CD4-positive, alpha-beta T cell treated with Interleukin-21 for 1 hour (primary cell): Measurements from ENCODE around the gene OR2T11.
"Not testable (repeated sequence)": the region's sequence is repeated elsewhere in the genome, so short reads cannot be mapped to it uniquely, and the experiment has no call there.

Experiments used
- DNase-seq: peaks from one replicate; pipeline ENCODE4 v3.0.0-alpha.2; 2020

Gene OR2T11, protein sequence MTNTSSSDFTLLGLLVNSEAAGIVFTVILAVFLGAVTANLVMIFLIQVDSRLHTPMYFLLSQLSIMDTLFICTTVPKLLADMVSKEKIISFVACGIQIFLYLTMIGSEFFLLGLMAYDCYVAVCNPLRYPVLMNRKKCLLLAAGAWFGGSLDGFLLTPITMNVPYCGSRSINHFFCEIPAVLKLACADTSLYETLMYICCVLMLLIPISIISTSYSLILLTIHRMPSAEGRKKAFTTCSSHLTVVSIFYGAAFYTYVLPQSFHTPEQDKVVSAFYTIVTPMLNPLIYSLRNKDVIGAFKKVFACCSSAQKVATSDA

GRCh38 chr1:248634991-248635390 is at the start of gene OR2T11:
Gene OR2T11, minus strand, starts transcription at chr1:248635091. Its CDS starts 7,963 bp downstream, at chr1:248627128.
- not testable (repeated sequence) for DNase-seq

DNA sequence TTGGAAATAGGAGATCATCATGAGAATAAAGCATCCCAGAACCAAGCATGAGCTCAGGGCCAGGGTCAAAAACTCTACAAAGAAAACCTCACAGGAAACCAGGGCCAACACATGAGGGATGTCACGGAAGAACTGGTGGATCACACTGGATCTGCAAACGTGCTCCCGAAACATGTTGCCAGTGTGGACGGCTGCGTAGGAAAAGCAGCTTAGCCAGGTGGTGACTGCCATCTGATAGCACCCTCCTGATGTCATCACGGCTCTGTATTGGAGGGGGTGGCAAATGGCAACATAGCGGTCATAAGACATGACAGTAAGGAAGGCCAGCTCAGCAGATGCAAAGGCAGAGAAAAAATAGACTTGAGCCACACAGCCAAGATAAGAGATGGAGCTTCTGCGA is 46.8 kb upstream of the OR2T11 start:
- no peak for DNase-seq

- no peak for DNase-seq
These were observed 35.1 kb upstream of the OR2T11 start for GRCh38 chr1:248670003-248670402.

DNA sequence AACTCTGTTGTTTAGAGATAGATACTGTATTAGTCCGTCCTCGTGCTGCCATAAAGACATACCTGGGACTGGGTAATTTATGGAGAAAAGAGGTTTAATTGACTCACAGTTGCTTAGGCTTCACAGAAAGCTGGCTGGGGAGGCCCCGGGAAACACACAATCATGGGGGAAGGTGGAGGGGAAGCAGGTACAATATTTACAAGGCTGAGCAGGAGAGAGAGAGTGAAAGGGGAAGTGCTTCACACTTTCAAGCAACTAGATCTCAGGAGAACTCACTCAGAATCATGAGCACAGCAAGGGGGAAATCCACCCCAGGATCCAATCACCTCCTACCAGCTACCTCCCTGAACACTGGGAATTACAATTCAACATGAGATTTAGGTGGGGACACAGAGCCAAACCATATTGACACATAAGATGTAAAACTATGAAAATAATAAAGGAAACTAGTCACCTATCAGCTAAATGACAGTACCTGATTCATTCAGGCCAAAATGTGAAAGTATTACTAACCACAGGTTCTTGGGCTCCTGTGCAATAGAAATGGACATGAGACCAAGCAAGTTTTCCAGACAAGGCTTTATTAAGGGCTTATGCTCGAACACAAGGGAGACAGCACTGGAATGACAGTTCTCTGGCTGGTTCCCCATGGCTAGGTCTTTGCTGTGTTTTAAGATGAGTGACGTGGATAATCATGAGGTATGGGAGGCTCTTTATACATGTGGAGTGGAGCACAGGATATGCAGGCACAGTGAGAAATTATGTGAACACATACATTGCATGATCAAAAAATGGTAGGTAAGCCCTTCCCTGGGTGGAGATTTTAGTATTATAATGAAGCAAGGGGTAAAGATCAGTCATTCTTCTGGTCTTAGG is 28.8 kb upstream of the OR2T11 start:
- DNase-seq = not testable (repeated sequence)

DNA sequence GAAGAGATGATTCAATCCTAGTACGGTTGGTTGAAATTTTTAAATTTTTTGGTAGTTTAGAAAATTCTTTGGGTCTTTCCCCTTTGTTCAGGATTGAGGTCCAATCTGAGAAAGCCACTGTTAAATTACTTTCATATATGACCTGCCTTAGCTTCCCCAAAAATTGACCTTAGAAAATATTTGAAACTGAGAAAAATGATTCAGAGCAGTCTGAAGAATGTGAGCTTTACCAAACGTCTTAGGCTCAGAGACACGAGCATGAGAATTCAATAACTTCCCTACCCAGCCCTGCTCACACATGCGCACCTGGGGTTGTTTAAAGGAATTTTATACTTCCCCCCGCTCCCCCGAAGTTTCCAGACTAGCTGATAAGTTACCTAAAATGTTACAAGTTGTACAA is 21.9 kb upstream of the OR2T11 start:
- not testable (repeated sequence) for DNase-seq

GRCh38 chr1:248655354-248655753 is 20.5 kb upstream of the OR2T11 start, which contains the start of gene OR2T27:
Gene OR2T27, minus strand, starts transcription at chr1:248655528. Its CDS starts 4,644 bp downstream, at chr1:248650884.
- DNase-seq = not testable (repeated sequence)

GRCh38 chr1:248648770-248649536 is 14.1 kb upstream of the OR2T11 start:
- not testable (repeated sequence) for DNase-seq

DNA sequence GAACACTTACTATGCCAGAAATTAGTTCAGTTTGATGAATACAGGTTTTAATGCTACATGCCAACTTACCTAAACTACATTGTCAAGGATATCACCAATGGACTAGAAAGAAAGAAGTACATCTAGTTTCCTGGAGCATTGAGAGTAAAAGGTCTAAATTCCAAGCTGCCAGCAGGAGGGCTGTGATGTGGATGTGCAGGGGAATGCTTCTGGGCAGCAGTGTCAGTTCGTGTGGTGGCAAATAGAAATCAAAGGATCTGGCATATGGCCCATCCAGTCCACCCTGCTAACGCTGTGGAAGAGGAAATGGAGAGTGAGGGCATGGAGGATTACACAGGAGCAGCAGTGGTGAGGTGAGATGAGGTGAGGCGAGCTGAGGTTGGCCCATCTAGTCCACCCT is 10.3 kb upstream of the OR2T11 start, which contains the start of gene OR2T35:
Gene OR2T35, minus strand, starts transcription at position 101 of the 400 bp plus-strand sequence. CDS start 6,020 bp downstream, outside the sequence.
- DNase-seq = not testable (repeated sequence)

DNA sequence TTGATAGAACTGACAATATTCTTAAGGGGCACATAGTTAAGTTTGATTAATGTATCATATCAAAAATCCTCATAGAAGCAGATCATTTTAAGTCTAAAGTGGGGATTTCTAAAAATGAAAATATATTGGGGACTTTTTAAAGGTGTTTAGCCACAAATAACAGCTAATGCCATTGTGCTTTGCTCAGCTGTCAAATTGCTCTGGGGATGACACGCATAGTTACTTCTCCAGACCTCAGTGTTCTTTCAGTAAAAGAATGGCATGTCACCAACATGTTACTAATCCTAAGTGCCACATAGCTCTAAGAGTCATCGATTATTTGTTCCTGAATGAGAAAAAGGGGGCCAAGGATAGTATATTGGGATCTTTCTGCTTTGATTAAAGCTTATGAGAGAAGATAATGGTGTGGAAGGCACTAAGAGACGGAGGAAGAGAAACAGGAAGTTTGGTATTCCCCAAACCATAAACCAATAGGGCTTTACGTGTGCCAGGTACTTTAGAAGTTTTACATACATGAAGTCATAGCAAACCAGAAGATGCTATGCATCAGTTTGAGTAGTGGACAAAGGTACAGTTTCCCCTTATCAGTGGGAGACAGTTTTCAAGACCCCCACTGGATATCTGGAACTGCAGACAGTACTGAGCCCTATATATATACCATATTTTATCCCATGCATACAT is 8.2 kb upstream of the OR2T11 start:
- DNase-seq = not testable (repeated sequence)

GRCh38 chr1:248641583-248641982 is 6.7 kb upstream of the OR2T11 start:
- DNase-seq = not testable (repeated sequence)

GRCh38 chr1:248640906-248641305 is 6.0 kb upstream of the OR2T11 start:
- not testable (repeated sequence) for DNase-seq

DNA sequence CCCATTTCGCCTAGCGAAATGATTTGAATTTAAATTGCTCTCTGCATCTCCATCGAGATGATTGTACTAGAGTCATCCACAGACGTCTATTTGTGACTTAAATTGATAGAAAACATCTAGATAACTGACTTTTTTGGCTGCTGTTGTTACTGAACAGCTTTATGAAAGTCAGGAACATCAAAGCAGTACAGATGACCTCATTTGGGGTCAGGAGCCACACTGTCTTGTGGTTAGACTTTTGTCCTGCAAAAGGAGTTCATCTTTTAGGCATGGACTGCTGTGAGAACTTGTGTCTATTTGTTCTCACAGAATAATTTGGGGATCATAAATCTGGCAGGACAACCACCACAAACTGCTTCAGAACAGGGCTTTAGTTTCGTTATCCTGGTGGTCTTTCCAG is 4.8 kb upstream of the OR2T11 start:
- not testable (repeated sequence) for DNase-seq

DNA sequence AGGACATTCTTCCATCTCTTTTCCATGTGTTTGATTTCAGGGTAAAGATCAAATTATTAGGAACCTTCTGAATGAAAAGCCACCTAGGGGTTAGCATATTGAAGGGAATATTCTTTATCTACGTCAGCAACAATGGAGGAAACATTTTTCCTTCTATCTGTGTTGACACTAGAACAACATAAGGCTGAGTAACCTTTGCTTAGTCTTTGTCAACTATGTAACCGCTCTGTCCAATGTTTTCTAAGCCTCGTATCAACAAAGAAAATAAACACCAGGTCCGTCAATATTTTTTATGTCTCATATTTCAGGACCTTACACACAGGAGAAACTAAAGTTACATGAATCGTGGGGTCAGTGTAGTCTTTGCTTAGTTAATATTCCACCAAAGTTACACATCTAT is 1.7 kb upstream of the OR2T11 start:
- not testable (repeated sequence) for DNase-seq

- DNase-seq = no peak
These were observed 3.4 kb downstream of the OR2T11 start for GRCh38 chr1:248631354-248632008.

DNA sequence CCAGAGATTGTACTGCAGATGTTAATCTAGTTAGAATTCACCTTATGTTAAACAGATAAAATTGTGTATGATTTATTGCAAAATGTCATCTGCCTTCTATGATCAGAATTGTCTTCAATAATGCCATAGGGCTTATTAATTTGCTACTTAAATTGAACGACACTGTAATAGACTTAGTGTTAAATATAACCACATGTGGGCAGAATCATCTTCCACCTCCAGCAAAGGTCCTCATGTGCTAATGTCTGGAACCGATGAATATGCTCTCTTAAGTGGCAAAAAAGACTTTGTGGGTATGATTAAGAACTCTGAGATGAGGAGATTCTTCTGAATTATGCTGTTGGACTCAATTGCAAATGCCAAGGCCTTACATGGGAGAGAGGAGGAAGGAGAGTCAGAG is 4.3 kb downstream of the OR2T11 start:
- no peak for DNase-seq

DNA sequence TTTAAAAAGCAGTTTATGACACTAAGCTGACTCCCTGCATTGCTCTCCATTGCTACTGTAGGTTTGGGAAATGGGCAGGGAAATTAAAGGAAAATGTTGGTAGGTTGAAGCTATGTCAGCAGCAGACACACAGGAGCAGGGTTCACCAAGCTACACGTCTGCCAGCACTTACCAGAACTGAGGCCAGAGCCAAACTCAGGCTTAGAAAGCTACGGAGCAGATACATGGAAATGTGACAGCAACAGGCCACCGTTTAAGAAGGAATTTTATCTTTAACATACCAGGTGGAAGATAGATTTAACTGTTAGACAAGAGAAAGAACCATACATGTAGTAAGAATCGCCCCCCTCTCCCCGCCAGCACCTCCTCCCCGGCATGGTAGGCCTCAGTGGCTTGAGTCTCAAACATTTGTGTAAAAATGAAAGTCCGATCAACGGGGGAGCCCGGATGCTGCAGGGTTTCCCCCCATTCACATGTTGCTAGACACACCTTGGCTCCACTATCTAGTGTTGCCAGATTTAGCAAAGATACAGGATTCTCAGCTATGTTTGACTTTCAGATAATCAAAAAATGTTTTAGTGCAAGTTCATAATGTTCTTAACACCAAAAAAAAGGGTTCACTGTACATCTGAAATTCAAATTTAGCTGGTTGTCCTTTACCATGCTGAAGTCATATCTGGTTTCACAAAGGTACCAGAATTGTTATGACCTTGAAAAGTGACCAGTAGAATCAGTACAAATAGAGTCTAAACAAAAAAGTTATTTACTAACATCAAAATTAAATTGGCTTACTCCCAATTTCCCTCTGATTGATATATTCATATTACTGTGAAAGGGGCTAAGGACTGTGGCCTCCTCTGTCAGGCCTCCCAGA is 6.7 kb downstream of the OR2T11 start:
- no peak for DNase-seq

- DNase-seq = no peak
These were observed 8.9 kb downstream of the OR2T11 start for GRCh38 chr1:248625971-248626370.

- no peak for DNase-seq
These were observed 9.7 kb downstream of the OR2T11 start for GRCh38 chr1:248625166-248625565.

DNA sequence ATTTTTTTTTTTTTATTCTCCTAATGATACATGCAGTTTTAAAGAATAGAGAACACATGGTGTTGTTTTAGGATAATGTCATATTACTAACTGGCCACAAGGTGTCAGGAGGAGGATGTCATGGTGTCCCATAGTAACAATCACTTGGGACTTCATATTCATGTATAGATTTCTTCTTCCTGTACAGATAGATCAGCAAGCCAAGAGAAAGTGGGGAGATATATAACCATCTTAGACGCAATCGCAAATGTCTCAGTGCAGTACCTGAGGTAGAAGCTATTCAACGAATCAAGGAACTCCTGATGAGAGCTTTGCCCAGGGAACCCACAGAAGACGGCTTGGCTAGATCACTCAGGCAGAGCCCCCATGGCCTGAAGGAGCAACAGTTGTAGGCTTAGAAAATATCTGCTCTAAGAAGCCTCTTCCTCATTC is 12.3 kb downstream of the OR2T11 start:
- peak; percentile 29 for DNase-seq

- DNase-seq = no peak
These were observed 13.1 kb downstream of the OR2T11 start for GRCh38 chr1:248621770-248622169.

- DNase-seq = peak; percentile 47
These were observed 16.0 kb downstream of the OR2T11 start for GRCh38 chr1:248618878-248619277.
